Gastroesophageal sphincter (tissue), 3 donors: Measurements from ENCODE around the gene CDC42BPA.

Source experiments
- CTCF ChIP-seq, 4 experiments: fragments of 200-600 bp in 2 of 4; fragments of 450-650 bp in 2 of 4; sonication (generic) in 1 of 4; IDR thresholded peaks; one replicate each; pipeline ENCODE4 v1.5.1; 2017 to 2019; ENCODE audit warnings: antibody characterized with exemption in 4 of 4, mild to moderate bottlenecking in 2 of 4, moderate library complexity in 2 of 4
- POLR2A ChIP-seq, 2 donors: fragments of 450-650 bp; IDR thresholded peaks; one replicate each; pipeline ENCODE4 v1.6.1; 2017; ENCODE audit warnings: antibody characterized with exemption in 2 of 2, mild to moderate bottlenecking in 2 of 2, moderate library complexity in 1 of 2

DNA sequence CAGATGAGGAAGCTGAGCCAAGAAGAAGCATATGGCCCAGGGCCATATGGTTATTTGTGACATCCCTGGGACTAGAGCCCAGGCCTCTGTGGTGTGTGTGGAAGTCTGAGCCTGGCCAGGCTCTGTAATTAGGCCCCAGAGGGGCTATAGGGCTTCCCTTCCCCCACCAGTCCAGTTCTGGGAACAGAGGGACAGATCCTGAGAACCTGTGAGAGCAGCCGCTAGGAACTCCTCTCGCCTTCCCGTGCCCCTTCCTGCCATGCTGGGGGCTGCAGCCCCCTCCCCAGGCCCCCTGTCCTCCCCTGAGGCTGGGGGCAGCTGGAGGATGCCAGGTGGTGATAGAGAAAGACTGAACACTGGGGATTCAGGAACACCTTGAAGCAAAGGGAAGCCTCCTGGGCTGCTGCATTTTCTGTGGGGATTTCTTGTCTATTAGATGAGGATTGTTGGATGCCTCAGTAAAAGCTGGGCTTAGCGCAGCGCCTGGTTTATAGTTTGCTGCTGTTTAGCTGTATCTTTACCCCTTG lies 344.9 kb downstream of the CDC42BPA start:
- TF ChIP-seq CTCF (IDR thresholded peaks at IDR 0.05) (no peak), POLR2A (IDR thresholded peaks at IDR 0.05) (no peak)
